ENCODE measurements around the gene PRDM16.

DNA sequence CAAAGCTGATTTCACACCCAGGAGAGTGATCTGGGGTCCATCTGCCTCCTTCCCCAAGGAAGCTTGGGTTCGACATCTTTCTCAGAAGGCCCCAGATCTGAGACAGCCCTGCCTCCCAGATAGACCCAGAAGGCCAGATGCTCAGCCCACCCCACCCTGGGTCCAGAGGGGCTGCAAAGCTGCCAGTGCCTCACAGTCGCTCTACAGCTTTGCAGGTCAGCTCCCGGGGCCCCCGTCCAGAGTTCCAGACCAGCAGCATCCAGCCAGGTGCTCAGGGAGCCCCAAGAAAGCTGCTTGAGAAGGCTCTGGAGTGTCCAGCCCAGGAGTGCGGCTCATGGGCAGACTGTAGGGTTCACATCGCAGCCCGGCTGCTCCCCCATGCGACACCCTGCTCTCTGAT, 242.7 kb downstream of the PRDM16 start:
- TF ChIP-seq, protein P1, sequence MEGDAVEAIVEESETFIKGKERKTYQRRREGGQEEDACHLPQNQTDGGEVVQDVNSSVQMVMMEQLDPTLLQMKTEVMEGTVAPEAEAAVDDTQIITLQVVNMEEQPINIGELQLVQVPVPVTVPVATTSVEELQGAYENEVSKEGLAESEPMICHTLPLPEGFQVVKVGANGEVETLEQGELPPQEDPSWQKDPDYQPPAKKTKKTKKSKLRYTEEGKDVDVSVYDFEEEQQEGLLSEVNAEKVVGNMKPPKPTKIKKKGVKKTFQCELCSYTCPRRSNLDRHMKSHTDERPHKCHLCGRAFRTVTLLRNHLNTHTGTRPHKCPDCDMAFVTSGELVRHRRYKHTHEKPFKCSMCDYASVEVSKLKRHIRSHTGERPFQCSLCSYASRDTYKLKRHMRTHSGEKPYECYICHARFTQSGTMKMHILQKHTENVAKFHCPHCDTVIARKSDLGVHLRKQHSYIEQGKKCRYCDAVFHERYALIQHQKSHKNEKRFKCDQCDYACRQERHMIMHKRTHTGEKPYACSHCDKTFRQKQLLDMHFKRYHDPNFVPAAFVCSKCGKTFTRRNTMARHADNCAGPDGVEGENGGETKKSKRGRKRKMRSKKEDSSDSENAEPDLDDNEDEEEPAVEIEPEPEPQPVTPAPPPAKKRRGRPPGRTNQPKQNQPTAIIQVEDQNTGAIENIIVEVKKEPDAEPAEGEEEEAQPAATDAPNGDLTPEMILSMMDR (optimal IDR thresholded peaks at IDR 0.05 in 1 of 3, IDR thresholded peaks at IDR 0.05 in 1 of 3, conservative IDR thresholded peaks at IDR 0.05 in 1 of 3; ENCODE audit: extremely low read depth in 1 of 3, insufficient read depth in 2 of 3, low read length in 3 of 3), result no peak
- no peak for TF ChIP-seq EZH2 (IDR thresholded peaks at IDR 0.05; ENCODE audit: low read length)
